WERI-Rb-1 (cell line): ENCODE results near the gene PRXL2A.
A peak's percentile ranks its signal among the peaks of the same experiment; 100 is the strongest.

ENCODE experiments used
- DNase-seq: peaks from one replicate; pipeline ENCODE4 v3.0.0-alpha.2; 2020
- H3K27ac ChIP-seq: fragments of 250-450 bp; sonication (Bioruptor Pico); 2 replicates; pipeline ENCODE4 v1.5.1; 2020; ENCODE audit warnings: mild to moderate bottlenecking, moderate library complexity
- H3K27me3 ChIP-seq: fragments of 250-450 bp; sonication (Bioruptor Pico); 2 replicates; pipeline ENCODE4 v1.5.1; 2021; ENCODE audit warnings: mild to moderate bottlenecking, low read depth, moderate library complexity; ENCODE audit not compliant: insufficient read depth, severe bottlenecking
- H3K36me3 ChIP-seq: fragments of 250-450 bp; sonication (Bioruptor Pico); 2 replicates; pipeline ENCODE4 v1.5.1; 2020; ENCODE audit warnings: mild to moderate bottlenecking, moderate library complexity
- H3K4me3 ChIP-seq: 2 replicates; pipeline ENCODE4 v1.5.1; 2011; ENCODE audit warnings: low read depth, mild to moderate bottlenecking, control low read depth, low read length
- H3K9me3 ChIP-seq: fragments of 250-450 bp; sonication (Bioruptor Pico); 2 replicates; pipeline ENCODE4 v1.5.1; 2021; ENCODE audit warnings: mild to moderate bottlenecking, moderate library complexity; ENCODE audit not compliant: severe bottlenecking
- TF ChIP-seq, protein P1 (sequence below): IDR thresholded peaks from 2 replicates; pipeline ENCODE4 v1.5.1; 2011; ENCODE audit warnings: low read depth, mild to moderate bottlenecking, control low read depth, inconsistent platforms, low read length

The PRXL2A gene

DNA sequence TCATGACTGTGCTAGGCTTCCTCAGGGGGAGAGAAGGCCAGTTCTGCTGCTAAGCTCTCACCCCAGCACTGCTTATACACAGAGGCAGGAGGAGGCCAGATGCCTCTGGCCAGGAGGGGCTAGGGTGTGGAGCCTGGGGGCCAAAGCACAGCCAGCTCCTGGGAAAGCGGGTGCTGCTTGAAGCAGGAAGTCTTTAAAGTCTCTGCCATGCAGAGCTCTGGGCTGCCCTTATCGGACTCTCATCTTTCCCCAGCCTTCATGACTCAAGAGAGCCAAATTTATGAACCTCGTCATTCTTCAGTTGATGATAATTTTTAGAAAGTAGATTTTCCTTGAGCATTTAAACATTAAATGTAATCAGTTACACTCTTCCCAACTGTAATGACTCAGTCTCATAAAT lies 34.5 kb downstream of the PRXL2A start:
- TF ChIP-seq, protein P1, sequence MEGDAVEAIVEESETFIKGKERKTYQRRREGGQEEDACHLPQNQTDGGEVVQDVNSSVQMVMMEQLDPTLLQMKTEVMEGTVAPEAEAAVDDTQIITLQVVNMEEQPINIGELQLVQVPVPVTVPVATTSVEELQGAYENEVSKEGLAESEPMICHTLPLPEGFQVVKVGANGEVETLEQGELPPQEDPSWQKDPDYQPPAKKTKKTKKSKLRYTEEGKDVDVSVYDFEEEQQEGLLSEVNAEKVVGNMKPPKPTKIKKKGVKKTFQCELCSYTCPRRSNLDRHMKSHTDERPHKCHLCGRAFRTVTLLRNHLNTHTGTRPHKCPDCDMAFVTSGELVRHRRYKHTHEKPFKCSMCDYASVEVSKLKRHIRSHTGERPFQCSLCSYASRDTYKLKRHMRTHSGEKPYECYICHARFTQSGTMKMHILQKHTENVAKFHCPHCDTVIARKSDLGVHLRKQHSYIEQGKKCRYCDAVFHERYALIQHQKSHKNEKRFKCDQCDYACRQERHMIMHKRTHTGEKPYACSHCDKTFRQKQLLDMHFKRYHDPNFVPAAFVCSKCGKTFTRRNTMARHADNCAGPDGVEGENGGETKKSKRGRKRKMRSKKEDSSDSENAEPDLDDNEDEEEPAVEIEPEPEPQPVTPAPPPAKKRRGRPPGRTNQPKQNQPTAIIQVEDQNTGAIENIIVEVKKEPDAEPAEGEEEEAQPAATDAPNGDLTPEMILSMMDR: no peak
- H3K9me3 ChIP-seq: no peaks in the 10 kb centered on the region
- H3K27me3 ChIP-seq: no peaks in the 10 kb centered on the region
- no peak overlapping the region for H3K4me3 ChIP-seq
- H3K36me3 ChIP-seq: no peaks in the 10 kb centered on the region
- DNase-seq: peak; percentile 45
- no peak overlapping the region for H3K27ac ChIP-seq

DNA sequence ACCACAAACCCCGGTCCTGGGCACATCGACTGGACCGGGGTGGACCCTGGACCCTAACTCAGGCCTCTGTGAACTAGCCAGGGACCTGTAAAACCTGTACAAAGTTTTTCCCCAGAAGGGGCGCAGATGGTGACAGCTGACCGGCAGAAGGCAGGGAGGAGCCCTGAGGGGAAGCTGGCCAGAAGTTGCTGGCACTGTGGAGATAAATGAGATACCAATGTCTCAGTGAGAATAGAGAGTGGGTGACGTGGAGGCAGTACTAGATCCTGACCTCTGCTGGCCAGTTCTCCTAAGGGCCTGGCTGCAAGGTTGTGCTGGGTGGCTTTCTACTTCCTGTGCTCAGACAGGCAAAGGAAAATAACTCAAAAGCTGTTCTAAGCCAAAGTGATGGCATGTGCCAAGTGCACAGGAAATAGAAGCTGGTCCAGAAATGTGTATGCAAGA lies 35.2 kb downstream of the PRXL2A start:
- TF ChIP-seq, protein P1: peak; percentile 72
- Histone ChIP-seq H3K27me3 (no peaks in the 10 kb centered on the region), H3K36me3 (no peaks in the 10 kb centered on the region), H3K27ac (no peak overlapping the region), H3K9me3 (no peaks in the 10 kb centered on the region), H3K4me3 (no peak overlapping the region)
- peak; percentile 62 for DNase-seq

DNA sequence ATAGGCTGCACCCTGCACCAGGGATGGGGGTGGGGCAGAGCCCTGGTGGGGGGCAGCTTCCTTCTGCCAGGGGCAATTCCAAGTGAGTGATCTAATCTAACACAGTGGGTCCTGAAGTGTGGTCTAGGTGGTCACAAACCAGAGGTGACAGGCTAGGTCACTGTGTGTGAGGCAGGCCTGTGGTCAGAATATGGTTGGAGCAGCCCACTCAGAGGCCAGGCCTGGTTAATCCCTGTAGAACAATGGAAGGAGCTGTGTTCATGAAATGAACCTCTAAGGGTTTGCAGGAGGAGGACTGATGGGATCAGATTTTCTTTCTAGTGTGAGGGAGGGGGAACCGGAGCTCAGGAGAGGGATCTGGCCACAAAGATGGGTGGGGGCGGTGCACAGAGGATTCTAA lies 35.8 kb downstream of the PRXL2A start:
- H3K27ac ChIP-seq: no peak overlapping the region
- DNase-seq: no peak
- no peaks in the 10 kb centered on the region for H3K27me3 ChIP-seq
- no peaks in the 10 kb centered on the region for H3K9me3 ChIP-seq
- TF ChIP-seq, protein P1: no peak
- H3K4me3 ChIP-seq: no peak overlapping the region
- no peaks in the 10 kb centered on the region for H3K36me3 ChIP-seq

DNA sequence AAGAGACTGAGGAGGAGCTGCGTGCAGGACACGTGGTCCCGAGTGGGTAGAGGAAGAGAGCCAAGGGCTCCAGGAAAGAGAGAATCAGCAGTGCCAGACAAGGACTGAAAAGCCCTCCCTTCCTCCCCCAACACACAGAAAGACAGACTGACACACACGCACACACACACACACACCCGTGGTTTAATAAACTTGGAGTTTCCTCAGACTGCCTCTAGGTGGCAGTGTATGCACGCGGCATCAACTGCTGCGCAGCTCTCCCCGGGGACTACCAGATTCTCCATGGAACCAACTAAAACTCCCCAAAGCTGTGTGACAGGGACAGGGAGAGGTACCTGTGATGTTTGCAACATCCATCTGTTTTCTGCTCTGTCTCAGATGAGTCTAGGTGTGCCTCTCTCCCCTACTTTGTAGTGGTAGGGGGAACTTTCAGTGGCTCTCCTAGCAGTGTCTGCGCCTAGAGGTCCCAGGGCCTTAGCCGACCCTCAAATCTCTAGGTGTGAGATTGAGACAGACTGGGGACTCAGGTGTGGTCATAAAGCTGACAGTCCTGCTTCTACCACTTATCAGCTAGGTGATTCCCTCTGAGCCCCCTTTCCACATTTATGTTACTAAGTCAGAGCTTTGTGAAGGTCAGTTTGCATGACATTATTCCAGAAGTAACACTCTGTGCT lies 36.4 kb downstream of the PRXL2A start:
- Histone ChIP-seq H3K36me3 (no peaks in the 10 kb centered on the region), H3K9me3 (no peaks in the 10 kb centered on the region), H3K27ac (no peak overlapping the region), H3K27me3 (no peaks in the 10 kb centered on the region), H3K4me3 (no peak overlapping the region)
- TF ChIP-seq, protein P1: peak; percentile 92
- peak; percentile 63 for DNase-seq

DNA sequence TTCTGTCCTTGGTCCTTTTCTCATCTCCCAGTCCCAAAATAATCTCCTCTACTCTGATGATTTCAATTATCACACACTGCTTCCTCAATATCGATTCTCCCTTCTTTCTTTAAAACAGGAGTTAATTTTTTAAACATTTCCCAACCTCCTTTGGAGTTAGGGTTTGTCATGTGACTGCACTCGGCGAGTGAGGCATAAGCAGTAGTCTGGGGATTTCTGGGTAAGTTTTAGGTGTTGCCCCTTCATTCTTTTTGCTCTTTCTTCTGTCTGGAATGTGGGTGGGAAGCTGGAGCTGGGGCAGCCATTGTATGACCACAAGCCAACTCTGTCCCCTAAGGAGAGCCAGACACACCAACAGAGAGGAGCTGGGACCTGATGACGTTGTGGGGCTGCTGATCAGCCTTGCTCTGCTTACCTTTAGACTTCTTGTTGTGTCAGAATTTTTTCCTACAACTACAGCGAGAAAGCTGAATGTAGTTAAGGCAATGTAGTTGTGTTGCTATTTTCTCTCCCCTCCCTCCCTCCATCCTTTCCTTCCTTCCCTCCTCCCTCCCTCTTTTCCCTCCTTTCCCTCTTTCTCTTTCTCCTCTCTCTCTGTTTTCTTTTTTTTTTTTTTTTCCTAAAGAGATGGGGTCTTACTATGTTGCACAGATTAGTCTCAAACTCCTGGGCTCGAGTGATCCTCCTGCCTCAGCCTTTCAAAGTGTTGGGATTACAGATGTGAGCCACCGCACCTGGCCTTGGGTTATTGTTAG lies 39.3 kb downstream of the PRXL2A start:
- Histone ChIP-seq H3K9me3 (peaks cover 5% of the 10 kb centered on the region), H3K4me3 (no peak overlapping the region), H3K27me3 (no peaks in the 10 kb centered on the region), H3K36me3 (no peaks in the 10 kb centered on the region), H3K27ac (no peak overlapping the region)
- TF ChIP-seq, protein P1: no peak
- no peak for DNase-seq
